Fibroblast of skin of left quadriceps (primary cell): ENCODE results near the gene CCNG2.

Experiments used
- DNase-seq, 2 experiments: peaks; one replicate each; pipeline ENCODE4 v3.0.0-alpha.2; 2013; ENCODE audit warnings: low read depth in 2 of 2

CCNG2 gene

DNA sequence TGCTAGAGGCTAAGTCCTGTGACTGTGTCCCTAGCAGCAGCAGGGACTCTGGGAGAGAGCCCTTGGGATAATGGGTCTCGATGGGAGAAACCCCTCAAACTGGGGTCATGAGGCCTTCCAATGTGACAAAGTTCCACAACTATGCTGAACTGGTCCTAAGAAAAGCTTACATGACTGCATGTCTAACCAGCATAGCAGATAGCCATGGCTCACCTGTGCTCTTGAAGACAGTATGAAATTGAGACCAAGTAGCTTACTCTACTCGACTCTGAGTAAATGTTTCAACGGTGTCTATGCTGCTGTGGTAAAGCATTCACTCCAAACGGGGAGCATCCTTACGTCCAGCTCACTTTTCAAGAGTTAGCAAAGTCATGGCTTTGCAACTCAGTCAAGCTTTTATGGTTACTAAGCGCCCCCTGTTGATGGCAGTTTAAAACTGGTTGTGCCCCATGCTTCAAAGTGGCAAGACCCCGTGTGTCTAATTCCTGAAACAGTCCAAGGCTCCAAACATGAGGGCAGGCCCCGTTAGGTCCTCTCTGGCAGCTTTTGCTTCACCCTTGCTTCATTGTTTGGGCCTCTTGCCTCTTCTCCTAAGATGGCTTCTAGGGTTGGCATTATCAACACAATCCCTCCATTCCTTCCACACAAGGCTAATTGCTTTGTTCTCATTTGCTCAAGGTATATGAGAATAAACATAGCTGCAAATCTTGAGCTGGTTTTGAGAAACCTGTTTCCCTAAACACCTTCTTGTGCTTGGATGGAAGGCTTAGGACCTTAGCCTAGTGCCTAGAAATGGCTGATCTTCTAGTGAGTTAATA is 46.6 kb downstream of the CCNG2 start:
- DNase-seq, result peak; percentile 60 to 63

DNA sequence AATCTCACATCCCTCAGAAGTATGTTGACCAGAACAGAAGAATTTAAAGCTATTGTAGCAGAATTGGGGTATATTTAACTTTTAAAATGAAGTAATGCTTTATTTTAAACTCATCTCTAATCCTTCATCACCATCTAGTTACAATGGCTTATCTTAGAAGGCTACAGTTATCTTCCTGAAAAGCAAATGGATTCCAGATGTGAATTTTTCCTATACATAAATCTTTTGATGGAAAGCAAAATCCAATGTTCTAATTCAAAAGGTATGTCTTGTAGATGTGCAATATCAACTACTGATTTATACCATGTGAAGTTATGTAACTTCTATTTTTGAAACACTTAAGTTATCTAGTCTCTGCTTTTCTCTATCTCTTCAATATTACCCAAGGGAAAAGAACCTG is 47.6 kb downstream of the CCNG2 start:
- DNase-seq, result peak; percentile 45 to 53

DNA sequence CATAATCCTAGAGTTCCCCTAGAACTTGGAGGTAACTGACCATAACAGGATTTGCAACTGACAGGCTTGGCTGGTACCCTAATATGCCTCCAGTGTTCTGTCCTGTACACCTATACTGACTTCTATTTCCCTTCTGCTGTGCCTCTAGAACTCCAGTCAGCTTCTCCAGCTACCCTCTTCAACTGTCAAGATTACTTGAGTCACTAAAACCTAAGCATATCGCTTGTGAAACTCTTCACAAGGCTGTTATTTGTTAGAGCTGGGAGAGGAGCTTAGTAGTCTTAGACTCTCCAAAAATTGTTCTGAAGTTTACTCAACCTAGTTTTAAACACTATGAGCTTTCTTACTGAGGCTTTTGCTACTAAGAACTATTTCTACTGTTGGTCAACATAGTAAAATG is 52.0 kb downstream of the CCNG2 start:
- DNase-seq, result no peak

DNA sequence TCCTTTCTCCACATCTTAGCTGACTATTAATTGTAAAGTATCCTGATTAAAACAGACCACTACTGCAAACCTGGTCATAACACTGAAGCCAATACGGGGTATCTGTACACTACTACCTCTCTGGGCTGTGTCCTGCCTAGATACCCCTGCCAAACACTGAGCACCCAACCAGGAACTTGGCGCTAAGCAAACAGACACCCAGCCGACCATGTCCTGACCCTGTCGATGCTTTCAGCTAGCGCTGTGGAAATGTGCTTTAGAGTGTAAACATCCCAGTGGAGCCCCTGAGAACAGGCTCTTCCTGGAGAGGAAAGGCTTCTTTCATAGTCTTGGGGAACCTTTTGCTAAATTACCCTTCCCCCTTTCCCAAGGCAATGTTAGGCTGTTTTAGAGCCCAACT is 52.9 kb downstream of the CCNG2 start:
- no peak for DNase-seq

DNA sequence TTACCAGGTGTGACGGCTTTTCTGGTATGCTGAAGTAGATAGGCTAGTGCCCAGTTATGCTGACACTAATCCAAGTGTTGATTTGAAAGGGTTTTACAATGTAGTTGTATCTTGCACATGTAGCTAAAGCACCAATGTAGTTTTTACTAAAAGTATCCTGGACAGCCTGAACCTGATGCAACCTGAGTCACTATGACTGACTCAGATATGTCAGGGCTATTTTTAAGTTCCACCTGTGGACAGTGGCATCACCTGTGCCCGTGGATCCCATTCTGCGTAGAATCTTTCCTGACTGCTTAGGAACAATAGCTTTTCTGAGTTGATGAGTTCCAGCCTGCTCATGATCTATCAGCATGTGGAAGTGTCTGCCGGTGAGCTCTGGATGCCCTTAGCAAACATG is 58.1 kb downstream of the CCNG2 start:
- no peak for DNase-seq

DNA sequence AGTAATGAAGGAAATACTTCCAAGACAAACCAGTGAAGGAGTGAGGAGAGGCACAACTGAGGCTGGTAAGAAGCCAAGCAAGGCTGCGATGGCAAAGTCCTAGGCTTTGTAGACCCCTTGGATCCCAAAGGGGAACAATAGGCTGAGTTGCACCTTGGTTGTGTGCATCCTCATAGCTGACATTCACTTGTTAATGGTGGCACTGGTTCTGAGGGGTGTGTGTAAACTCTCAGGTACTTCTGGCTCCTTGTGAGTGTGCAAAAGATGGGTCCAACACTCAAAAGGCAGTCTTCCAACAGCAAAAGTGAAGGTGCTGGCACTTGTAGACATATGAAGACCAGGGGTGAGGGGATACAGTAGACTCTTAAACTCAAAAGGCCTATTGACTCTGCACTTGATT is 60.5 kb downstream of the CCNG2 start:
- no peak for DNase-seq

DNA sequence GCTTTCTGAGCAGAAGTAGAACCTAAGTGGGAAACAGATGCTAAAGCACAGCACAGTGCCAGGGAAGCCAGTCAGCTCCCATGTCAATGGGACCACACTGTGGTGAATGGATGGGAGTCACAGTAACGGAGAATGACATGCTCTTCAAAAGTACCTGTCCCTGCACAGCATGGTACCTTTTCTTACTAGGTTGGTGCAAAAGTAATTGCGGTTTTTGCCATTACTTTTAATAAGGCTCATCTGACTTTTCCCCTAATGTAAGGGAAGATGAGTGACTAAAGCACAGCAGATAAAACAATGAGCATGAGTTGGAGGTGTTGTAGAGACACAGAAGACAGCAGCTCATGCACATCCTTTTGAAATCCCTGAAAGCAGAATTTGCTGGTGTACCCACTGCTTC is 62.3 kb downstream of the CCNG2 start:
- DNase-seq, result no peak
